BLaER1 treated with 17β-estradiol and CSF1 and Interleukin-3, amounts not matched to agents 10 nM and 100 nM (cell line): ENCODE results near the gene SLC5A6.

ENCODE experiments used
- H3K27ac ChIP-seq, 11 experiments: shearing (Covaris generic); formaldehyde crosslinking; 2 replicates each; pipeline ENCODE4 v1.8.1; 2022
- H3K27me3 ChIP-seq, 11 experiments: shearing (Covaris generic); formaldehyde crosslinking; 2 replicates each; pipeline ENCODE4 v1.8.1; 2022
- H3K36me3 ChIP-seq, 11 experiments: shearing (Covaris generic); formaldehyde crosslinking; 2 replicates each; pipeline ENCODE4 v1.8.1; 2022
- H3K4me1 ChIP-seq, 10 experiments: shearing (Covaris generic); formaldehyde crosslinking; 2 replicates each; pipeline ENCODE4 v1.8.1; 2022
- H3K4me2 ChIP-seq, 11 experiments: shearing (Covaris generic); formaldehyde crosslinking; 2 replicates each; pipeline ENCODE4 v1.8.1; 2022
- H3K4me3 ChIP-seq, 10 experiments: shearing (Covaris generic); formaldehyde crosslinking; 2 replicates each; pipeline ENCODE4 v1.8.1; 2022
- H3K9ac ChIP-seq, 11 experiments: shearing (Covaris generic); formaldehyde crosslinking; 2 replicates each; pipeline ENCODE4 v1.8.1; 2022
- H3K9me3 ChIP-seq, 11 experiments: shearing (Covaris generic); formaldehyde crosslinking; replicated peaks in 1 of 11; 2 replicates each; pipeline ENCODE4 v1.8.1; 2022
- H4K20me1 ChIP-seq, 11 experiments: shearing (Covaris generic); formaldehyde crosslinking; 2 replicates each; pipeline ENCODE4 v1.8.1; 2022
- Cebpa-rat ChIP-seq, 11 experiments: shearing (Covaris generic); IDR thresholded peaks; 2 replicates each; pipeline ENCODE4 v1.8.1; 2022

The SLC5A6 gene

GRCh38 chr2:27194538-27195354 lies 17.3 kb downstream of the SLC5A6 start:
- no peak for TF ChIP-seq Cebpa-rat (IDR thresholded peaks at IDR 0.05)
- Histone ChIP-seq H4K20me1 (no peaks in the 10 kb centered on the region; a peak in 1 of 22 replicates), H3K4me2 (no peak overlapping the region), H3K27me3 (no peaks in the 10 kb centered on the region), H3K36me3 (peaks cover 5 to 13% (median 12%) of the 10 kb centered on the region in 11 experiments), H3K4me3 (no peak overlapping the region), H3K27ac (peak overlapping the region in 2 of 11 experiments; percentile 34 to 43; a peak in 3 of 22 replicates), H3K4me1 (peaks cover 0 to 19% (median 12%) of the 10 kb centered on the region in 10 experiments; a peak in 15 of 20 replicates), H3K9me3 (no peaks in the 10 kb centered on the region), H3K9ac (no peak overlapping the region)

DNA sequence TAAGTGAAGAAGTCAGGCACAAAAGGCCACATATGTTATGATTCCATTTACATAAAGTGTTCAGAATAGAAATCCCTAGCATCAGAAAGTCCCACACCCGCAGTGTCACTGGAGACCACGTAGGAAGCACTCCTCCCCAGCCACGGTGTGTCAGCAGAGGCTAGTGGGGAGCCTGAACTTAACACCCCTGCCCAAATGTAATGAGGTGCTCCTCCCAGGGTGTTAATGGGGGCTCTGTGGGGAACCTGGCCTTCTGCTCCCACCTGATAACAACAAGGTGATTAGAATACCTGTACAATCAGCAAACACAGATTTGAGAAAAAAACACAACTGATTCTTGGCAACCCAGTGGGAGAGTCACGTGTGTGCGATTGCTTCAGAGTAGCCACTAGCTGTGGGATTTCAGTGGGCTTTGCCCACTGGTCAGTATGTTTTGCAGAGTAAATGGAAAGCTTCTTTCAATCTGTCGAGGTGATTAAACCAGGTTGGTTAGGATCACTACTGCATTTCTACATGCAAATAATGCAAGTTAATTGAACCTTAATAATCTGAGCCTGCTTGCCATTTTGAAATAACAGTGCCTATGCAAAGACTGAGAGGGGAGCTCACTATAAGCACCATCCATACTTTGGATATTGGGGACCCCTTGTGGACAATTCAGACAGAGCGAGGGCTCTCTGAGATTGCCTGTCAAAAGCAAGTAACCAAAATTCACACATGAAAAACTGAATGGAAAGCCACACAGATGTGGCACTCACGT lies 20.8 kb downstream of the SLC5A6 start:
- H3K27me3 ChIP-seq, result no peaks in the 10 kb centered on the region
- H3K4me2 ChIP-seq, result no peak overlapping the region
- no peak overlapping the region for H3K9ac ChIP-seq
- no peaks in the 10 kb centered on the region for H3K9me3 ChIP-seq
- no peaks in the 10 kb centered on the region for H3K36me3 ChIP-seq
- TF ChIP-seq Cebpa-rat (IDR thresholded peaks at IDR 0.05), result no peak
- H3K27ac ChIP-seq, result no peak overlapping the region
- no peak overlapping the region for H3K4me3 ChIP-seq
- no peaks in the 10 kb centered on the region for H4K20me1 ChIP-seq
- peaks cover 0 to 19% (median 12%) of the 10 kb centered on the region in 10 experiments; a peak in 15 of 20 replicates for H3K4me1 ChIP-seq

DNA sequence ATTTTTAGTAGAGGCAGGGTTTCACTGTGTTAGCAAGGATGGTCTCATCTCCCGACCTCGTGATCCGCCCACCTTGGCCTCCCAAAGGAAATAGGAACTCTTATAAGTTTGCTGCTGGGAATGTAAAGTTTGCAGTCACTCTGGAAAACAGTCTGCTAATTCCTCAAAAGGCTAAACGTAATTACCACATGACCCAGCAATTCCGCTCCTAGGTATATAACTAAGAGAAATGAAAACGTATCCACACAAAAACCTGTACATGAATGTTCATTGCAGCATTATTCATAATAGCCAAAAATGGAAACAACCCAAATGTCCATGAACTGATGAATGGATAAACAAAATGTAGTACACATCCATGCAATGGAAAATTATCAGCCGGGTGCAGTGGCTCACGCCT lies 22.1 kb downstream of the SLC5A6 start:
- Histone ChIP-seq H3K9ac (no peak overlapping the region), H4K20me1 (no peaks in the 10 kb centered on the region), H3K4me2 (no peak overlapping the region), H3K4me3 (no peak overlapping the region), H3K27ac (no peak overlapping the region), H3K27me3 (no peaks in the 10 kb centered on the region), H3K9me3 (no peaks in the 10 kb centered on the region), H3K4me1 (peaks cover 0 to 19% (median 13%) of the 10 kb centered on the region in 10 experiments; a peak in 15 of 20 replicates), H3K36me3 (no peaks in the 10 kb centered on the region)
- TF ChIP-seq Cebpa-rat (IDR thresholded peaks at IDR 0.05), result no peak

- H4K20me1 ChIP-seq, result no peaks in the 10 kb centered on the region
- no peaks in the 10 kb centered on the region for H3K36me3 ChIP-seq
- no peak overlapping the region for H3K9ac ChIP-seq
- H3K4me3 ChIP-seq, result no peak overlapping the region
- 0 out of 20 replicates have a peak, but pooled peaks cover 0 to 6% (median 0%) of the 10 kb centered on the region in 10 experiments for H3K4me1 ChIP-seq
- H3K4me2 ChIP-seq, result no peak overlapping the region
- no peak overlapping the region for H3K27ac ChIP-seq
- no peaks in the 10 kb centered on the region for H3K9me3 ChIP-seq
- no peaks in the 10 kb centered on the region for H3K27me3 ChIP-seq
- TF ChIP-seq Cebpa-rat (IDR thresholded peaks at IDR 0.05), result no peak
Measured at GRCh38 chr2:27186613-27187345, 25.3 kb downstream of the SLC5A6 start.

DNA sequence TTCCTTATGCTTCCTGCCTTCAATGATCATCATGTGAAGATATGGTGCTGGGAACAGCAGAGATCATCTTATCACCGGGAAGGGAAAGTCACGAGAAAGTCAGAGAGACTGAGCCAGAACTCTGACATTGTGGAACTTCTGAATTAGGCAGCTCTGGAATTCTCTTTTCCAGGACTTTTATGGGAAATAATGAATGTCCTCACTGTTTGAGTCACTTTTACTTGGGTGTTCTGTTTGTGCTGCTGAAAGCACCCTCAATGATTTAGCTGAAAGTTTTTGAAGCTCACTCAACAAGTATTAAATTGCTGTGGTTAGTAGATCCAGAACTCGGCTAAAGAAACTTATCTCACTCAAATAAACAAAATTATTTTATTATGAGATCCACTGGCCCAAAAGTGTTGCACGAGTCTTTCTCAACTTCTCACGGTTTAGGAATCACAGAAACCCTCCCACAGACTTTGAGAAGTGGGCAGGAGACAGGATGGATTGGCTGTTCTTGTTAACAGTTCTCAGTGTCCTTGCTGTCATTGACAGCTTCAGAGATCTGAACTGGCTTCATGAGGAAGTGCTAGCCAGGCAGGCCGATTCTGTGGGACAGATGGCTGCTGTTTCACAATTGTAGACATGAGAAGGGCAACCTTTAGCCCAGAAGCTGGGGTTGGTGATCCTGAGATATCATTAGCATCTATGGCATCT lies 26.6 kb downstream of the SLC5A6 start:
- H3K4me1 ChIP-seq, result 0 out of 20 replicates have a peak, but pooled peaks cover 0 to 6% (median 0%) of the 10 kb centered on the region in 10 experiments
- H3K27me3 ChIP-seq, result no peaks in the 10 kb centered on the region
- H4K20me1 ChIP-seq, result no peaks in the 10 kb centered on the region
- no peak overlapping the region; a peak in 1 of 22 replicates for H3K27ac ChIP-seq
- TF ChIP-seq Cebpa-rat (IDR thresholded peaks at IDR 0.05), result 0 out of 22 replicates have a peak, but pooled peaks of 1 of the 11 experiments have one; percentile 9
- H3K9ac ChIP-seq, result no peak overlapping the region
- no peaks in the 10 kb centered on the region for H3K9me3 ChIP-seq
- no peaks in the 10 kb centered on the region for H3K36me3 ChIP-seq
- H3K4me3 ChIP-seq, result no peak overlapping the region
- H3K4me2 ChIP-seq, result no peak overlapping the region

GRCh38 chr2:27184115-27184514 lies 28.0 kb downstream of the SLC5A6 start:
- TF ChIP-seq Cebpa-rat (IDR thresholded peaks at IDR 0.05), result no peak
- no peak overlapping the region for H3K4me3 ChIP-seq
- no peak overlapping the region for H3K4me2 ChIP-seq
- H3K27ac ChIP-seq, result no peak overlapping the region
- H3K27me3 ChIP-seq, result no peaks in the 10 kb centered on the region
- H3K4me1 ChIP-seq, result 0 out of 20 replicates have a peak, but pooled peaks cover 0 to 6% (median 0%) of the 10 kb centered on the region in 10 experiments
- no peaks in the 10 kb centered on the region for H3K9me3 ChIP-seq
- no peaks in the 10 kb centered on the region for H4K20me1 ChIP-seq
- H3K36me3 ChIP-seq, result no peaks in the 10 kb centered on the region
- no peak overlapping the region for H3K9ac ChIP-seq

DNA sequence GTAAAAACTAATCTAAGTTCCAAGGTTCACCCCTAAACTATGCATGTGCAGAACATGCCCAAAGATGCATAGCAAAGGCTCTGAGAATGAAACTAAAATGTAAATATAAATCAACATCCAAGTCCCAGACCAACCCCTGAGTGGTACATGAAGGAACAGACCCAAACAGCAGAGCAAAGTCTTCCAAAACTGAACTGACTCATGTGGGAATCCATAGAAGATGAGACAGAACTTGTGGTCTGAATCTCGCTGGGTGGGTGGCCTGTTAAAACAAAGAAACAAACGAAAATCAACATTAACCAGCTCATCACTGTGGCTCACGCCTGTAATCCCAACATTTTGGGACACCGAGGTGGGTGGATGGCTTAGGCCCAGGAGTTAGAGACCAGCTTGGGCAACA lies 29.7 kb downstream of the SLC5A6 start:
- H3K27ac ChIP-seq, result no peak overlapping the region
- TF ChIP-seq Cebpa-rat (IDR thresholded peaks at IDR 0.05), result no peak
- H4K20me1 ChIP-seq, result no peaks in the 10 kb centered on the region
- H3K9ac ChIP-seq, result no peak overlapping the region
- H3K4me2 ChIP-seq, result no peak overlapping the region
- H3K4me1 ChIP-seq, result 0 out of 20 replicates have a peak, but pooled peaks cover 0 to 6% (median 0%) of the 10 kb centered on the region in 10 experiments
- no peak overlapping the region for H3K4me3 ChIP-seq
- H3K36me3 ChIP-seq, result no peaks in the 10 kb centered on the region
- no peaks in the 10 kb centered on the region for H3K27me3 ChIP-seq
- H3K9me3 ChIP-seq, result no peaks in the 10 kb centered on the region

GRCh38 chr2:27179344-27180000 lies 32.6 kb downstream of the SLC5A6 start:
- Histone ChIP-seq H3K4me2 (no peak overlapping the region), H3K9me3 (no peaks in the 10 kb centered on the region), H3K27ac (no peak overlapping the region)

More at GRCh38 chr2:27179344-27180000, 32.6 kb downstream of the SLC5A6 start:
- H3K9ac ChIP-seq, result no peak overlapping the region
- no peaks in the 10 kb centered on the region for H3K36me3 ChIP-seq
- no peaks in the 10 kb centered on the region for H3K27me3 ChIP-seq
- TF ChIP-seq Cebpa-rat (IDR thresholded peaks at IDR 0.05), result no peak
- no peaks in the 10 kb centered on the region for H3K4me1 ChIP-seq
- H4K20me1 ChIP-seq, result no peaks in the 10 kb centered on the region
- no peak overlapping the region for H3K4me3 ChIP-seq
